ENCODE measurements around the gene PGK2.

Gene PGK2

GRCh38 chr6:49764571-49765236 lies 22.4 kb downstream of the PGK2 start:
- no peak for DNase-seq (ENCODE audit: low read depth)
- H3K4me3 ChIP-seq (ENCODE audit: control insufficient read depth, low read depth, low read length), result no peak overlapping the region
- TF ChIP-seq CTCF (IDR thresholded peaks at IDR 0.05; ENCODE audit: control insufficient read depth, insufficient read depth, low read depth, low read length, missing control alignments), result no peak

GRCh38 chr6:49744259-49744658 lies 42.8 kb downstream of the PGK2 start, which contains the start of gene CRISP3:
TSS of gene CRISP3 (minus strand) at chr6:49744388. CDS start at chr6:49744367, 21 bp downstream.
- no peak for DNase-seq (ENCODE audit: low read depth)

GRCh38 chr6:49743429-49743828 lies 43.7 kb downstream of the PGK2 start:
- no peak for TF ChIP-seq CTCF (IDR thresholded peaks at IDR 0.05; ENCODE audit: control insufficient read depth, insufficient read depth, low read depth, low read length, missing control alignments)
- no peak overlapping the region for H3K4me3 ChIP-seq (ENCODE audit: control insufficient read depth, low read depth, low read length)
- DNase-seq (ENCODE audit: low read depth), result no peak

More at GRCh38 chr6:49744259-49744658, 42.8 kb downstream of the PGK2 start, which contains the start of gene CRISP3:
- H3K4me3 ChIP-seq (ENCODE audit: control insufficient read depth, low read depth, low read length), result no peak within 1 kb of the TSS
- no peak for TF ChIP-seq CTCF (IDR thresholded peaks at IDR 0.05; ENCODE audit: control insufficient read depth, insufficient read depth, low read depth, low read length, missing control alignments)

- H3K4me3 ChIP-seq (ENCODE audit: control insufficient read depth, low read depth, low read length), result no peak overlapping the region
Observed at GRCh38 chr6:49739423-49739822, 47.7 kb downstream of the PGK2 start.

GRCh38 chr6:49736017-49736508 lies 51.0 kb downstream of the PGK2 start:
- no peak overlapping the region for H3K4me3 ChIP-seq (ENCODE audit: control insufficient read depth, low read depth, low read length)
- DNase-seq (ENCODE audit: low read depth), result no peak
- no peak for TF ChIP-seq CTCF (IDR thresholded peaks at IDR 0.05; ENCODE audit: control insufficient read depth, insufficient read depth, low read depth, low read length, missing control alignments)

More at GRCh38 chr6:49739423-49739822, 47.7 kb downstream of the PGK2 start:
- no peak for DNase-seq (ENCODE audit: low read depth)
- no peak for TF ChIP-seq CTCF (IDR thresholded peaks at IDR 0.05; ENCODE audit: control insufficient read depth, insufficient read depth, low read depth, low read length, missing control alignments)
